ENCODE data around the gene ELAC2.
"Not testable (repeated sequence)": the region's sequence is repeated elsewhere in the genome, so short reads cannot be mapped to it uniquely, and the experiment has no call there.

Gene ELAC2

DNA sequence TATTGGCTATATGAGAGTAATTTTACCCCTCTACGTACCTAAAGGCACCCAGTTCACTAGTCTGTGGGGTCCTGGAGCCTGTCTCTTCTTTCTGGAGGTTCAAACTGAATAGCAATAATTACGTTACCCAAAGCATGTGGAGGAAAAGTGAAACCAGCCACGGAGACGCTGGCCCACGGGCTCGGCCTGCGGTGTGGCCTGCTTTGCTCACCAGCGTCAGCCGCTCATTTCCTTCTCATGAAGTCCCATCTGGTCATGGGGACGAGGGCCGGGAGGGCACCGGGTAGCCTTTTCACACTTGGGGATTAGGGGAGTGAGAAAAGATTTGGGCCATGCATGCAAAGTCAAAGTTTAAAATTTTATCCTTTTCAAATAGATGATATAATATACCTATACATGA lies 26.9 kb downstream of the ELAC2 start:
- DNase-seq (ENCODE audit: low read depth, low spot score), result no peak

GRCh38 chr17:12990041-12990808 lies 27.6 kb downstream of the ELAC2 start:
- no peak for DNase-seq (ENCODE audit: low read depth, low spot score)

GRCh38 chr17:12987120-12987519 lies 30.7 kb downstream of the ELAC2 start:
- no peak for DNase-seq (ENCODE audit: low read depth, low spot score)

DNA sequence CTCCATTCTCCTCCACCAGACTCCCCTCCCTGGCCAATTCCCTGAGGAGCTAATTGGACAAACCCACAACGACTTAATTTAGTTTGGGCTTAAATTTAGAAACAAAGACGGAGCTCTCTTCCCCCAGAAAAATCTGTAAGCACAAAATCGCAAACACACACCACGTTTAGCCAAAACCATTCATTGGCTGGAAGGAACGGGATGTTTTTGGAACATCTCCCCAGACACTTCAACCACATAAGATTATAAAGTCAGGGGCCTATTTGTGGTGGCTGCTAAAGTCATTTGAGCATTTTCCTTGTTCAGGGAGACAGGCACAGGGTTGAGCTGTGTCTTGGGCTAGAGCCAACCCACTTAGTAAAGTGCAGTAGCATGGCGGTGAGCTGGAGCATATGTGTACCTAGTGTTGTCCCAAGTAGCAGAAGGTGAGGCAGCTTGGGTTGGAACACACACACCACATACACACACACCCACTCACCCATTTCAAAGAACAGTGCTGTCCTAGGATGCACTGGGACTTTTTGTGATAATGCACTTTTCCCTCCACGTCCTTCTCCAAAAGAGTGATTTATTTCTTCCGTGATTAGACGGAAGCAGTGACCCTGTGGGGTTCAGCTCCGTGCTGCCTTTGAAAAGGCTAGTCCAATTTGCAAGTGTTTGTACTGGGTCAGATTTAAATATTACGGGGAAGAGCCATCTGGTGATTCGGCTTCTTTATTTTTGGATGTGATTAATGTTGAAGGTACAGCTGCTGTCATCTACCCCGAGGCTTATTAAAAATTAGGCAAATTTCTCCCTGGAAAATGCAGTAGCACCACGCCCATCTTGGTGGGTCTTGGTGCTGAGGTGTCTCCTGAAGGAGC lies 32.2 kb downstream of the ELAC2 start:
- DNase-seq (ENCODE audit: low read depth, low spot score), result no peak

- DNase-seq (ENCODE audit: low read depth, low spot score), result no peak
Observed at GRCh38 chr17:12983991-12984884, 33.6 kb downstream of the ELAC2 start.

DNA sequence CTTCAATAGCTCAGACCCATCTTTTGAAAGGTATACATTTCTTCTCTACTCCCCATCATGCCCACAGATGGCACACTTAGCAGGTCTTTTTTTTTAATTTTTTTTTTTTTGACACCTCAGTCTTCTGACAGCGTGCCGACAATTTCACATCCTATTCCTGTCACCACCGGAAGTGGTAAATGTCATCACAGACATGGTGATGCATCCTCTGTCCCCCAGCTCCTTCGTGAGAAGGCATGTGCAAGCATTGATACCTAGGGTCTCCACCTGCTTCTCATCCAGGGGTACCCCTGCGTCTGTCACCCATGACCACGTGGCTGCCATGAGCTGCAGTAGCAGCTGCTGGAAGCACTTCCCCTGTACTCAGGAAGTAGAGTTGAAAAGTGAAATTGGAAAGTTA lies 35.6 kb downstream of the ELAC2 start:
- no peak for DNase-seq (ENCODE audit: low read depth, low spot score)

DNA sequence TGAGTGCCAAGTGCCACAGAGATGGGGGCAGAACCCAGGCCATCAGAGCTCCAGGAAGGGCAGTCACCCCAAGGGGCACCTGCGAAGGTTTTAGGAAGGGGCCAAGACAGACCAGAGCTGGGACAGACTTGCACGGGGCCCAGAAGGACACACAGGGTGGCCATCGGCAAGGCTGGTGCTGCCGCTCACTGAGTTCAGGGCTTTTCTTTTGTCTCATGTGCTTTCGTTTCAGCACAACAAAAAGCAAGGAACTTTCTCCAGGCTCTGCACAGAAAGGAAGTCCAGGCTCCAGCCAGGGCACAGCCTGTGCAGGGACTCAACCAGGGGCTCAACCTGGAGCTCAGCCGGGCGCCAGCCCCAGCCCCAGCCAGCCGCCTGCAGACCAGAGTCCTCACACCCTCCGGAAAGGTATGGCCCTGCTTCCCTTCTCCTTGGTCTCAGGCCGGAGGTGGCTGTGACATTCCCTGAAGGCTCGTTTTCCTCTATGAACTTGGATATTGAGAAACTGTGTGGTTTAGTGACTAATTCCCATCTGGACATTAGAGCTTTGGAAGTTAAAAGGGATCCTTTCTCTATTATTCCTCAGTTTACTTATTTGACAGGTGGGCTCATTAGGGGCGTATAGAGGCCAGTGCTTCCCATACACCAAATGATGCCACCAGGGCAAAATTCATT lies 37.9 kb downstream of the ELAC2 start:
- no peak for DNase-seq (ENCODE audit: low read depth, low spot score)

DNA sequence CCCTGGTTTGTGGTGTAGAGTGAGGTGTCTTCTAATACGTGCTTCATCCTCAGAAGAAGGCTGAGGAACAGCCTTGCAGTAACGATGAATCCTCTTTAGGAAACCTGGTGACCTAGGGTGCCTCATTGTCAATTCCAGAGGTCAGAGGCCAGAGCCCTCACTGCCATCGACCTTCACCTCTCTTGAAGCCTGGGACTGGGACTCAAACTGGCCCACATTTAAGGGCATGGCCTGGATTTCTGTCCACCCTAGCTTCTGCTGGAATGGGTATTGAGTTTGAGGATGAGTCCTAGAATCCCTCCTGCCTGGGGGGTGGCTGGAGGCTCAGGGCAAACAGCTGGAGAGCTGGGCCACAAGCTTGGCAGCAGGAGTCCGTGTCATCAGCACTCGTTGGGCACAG lies 38.6 kb downstream of the ELAC2 start:
- no peak for DNase-seq (ENCODE audit: low read depth, low spot score)

- not testable (repeated sequence) for DNase-seq (ENCODE audit: low read depth, low spot score)
Observed at GRCh38 chr17:12978787-12979186, 39.0 kb downstream of the ELAC2 start.

GRCh38 chr17:12977008-12977751 lies 40.6 kb downstream of the ELAC2 start:
- DNase-seq (ENCODE audit: low read depth, low spot score), result no peak

DNA sequence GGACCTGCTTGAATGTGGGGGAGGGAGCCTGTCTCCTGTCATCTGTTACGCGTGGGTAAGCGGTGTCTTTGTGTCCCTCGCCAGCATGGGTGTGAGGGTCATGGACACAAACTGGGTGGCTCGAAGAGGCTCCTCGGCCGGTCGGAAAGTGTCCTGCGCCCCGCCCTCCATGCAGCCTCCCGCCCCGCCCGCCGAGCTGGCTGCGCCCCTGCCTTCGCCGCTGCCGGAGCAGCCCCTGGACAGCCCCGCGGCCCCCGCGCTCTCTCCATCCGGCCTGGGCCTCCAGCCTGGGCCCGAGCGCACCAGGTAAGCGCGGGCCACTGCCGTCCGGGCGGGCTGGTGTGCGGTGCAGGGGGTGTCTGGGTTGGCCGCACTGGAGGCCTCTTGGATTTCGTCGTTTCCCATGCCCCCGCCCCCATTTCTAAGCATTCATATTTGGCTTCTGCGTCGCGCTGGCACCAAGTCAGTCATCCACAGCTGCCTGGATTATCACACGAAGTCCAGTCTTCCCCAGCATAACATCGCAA lies 43.8 kb downstream of the ELAC2 start:
- no peak for DNase-seq (ENCODE audit: low read depth, low spot score)

- DNase-seq (ENCODE audit: low read depth, low spot score), result no peak
Observed at GRCh38 chr17:12973496-12974004, 44.3 kb downstream of the ELAC2 start.

- no peak for DNase-seq (ENCODE audit: low read depth, low spot score)
Observed at GRCh38 chr17:12967962-12968361, 49.9 kb downstream of the ELAC2 start.

GRCh38 chr17:12966413-12966812 lies 51.4 kb downstream of the ELAC2 start:
- no peak for DNase-seq (ENCODE audit: low read depth, low spot score)

DNA sequence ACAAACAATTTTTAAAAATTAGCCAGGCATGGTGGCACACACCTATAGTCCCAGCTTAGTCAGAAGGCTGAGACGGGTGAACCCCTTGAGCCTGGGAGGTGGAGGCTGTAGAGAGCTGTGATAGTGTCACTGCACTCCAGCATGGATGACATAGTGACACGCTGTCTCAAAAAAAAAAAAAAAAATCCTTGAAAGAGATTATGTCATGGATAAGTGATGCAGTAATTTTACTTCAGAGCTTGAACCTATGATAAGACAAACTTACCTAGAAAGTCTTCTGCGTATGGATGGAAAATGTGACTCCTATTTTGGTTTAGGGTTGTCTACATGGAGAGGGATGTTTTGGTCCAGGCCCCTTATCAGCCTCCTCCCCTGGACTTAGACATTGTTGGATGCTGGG lies 51.8 kb downstream of the ELAC2 start:
- DNase-seq (ENCODE audit: low read depth, low spot score), result no peak

DNA sequence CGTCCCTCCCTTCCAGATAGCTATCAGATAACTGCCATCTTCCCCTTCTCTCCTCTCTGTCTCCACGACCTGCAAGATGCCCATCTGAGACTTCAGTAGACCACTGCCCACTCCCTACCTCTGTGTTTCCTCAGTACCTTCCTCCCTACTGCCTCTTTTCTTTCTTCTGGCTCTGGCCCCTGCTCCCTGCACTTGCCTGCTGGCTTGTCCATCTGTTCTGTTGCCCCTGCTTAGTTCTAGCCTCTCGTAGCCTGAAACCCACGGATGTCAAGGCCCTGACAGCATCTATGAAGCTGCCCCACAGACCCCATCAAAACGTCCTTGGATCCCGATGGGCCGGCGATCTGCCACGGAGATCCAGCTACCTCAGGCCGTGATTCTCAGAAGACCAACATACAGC lies 53.0 kb downstream of the ELAC2 start:
- no peak for DNase-seq (ENCODE audit: low read depth, low spot score)

DNA sequence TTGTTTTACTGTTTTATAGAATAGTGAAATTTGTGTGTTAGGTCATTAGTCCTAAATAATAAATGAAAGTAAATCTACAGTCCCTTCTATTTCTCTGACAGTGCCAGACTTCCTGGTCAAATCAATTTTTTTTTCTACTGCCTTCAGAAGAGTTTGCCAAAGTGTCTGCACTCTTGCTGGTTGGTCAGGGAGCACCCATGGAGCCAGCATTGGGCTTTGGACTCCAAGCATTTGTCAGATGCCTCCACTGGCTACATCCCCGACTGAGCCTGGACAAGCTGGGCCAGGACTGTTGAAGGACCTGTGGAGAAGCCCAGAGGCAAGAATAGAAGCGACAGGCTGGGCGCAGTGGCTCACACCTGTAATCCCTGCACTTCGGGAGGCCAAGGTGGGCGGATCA lies 53.7 kb downstream of the ELAC2 start:
- DNase-seq (ENCODE audit: low read depth, low spot score), result no peak

DNA sequence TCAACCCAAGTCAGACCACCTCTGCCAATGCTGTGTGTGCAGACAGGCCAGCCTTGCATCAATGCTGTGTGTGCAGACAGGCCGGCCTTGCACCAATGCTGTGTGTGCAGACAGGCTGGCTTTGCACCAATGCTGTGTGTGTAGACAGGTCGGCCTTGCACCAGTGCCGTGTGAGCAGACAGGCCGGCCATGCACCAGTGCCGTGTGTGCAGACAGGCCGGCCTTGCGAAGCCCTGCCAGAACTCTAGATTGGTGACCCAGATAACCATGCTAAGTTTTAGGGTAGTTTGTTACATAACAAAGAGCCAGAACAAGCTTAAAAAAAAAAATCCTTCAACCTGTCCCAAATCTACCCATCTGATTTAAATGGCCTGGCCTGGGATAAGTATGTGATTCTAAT lies 54.3 kb downstream of the ELAC2 start:
- DNase-seq (ENCODE audit: low read depth, low spot score), result no peak

GRCh38 chr17:12961655-12962054 lies 56.2 kb downstream of the ELAC2 start:
- DNase-seq (ENCODE audit: low read depth, low spot score), result no peak

DNA sequence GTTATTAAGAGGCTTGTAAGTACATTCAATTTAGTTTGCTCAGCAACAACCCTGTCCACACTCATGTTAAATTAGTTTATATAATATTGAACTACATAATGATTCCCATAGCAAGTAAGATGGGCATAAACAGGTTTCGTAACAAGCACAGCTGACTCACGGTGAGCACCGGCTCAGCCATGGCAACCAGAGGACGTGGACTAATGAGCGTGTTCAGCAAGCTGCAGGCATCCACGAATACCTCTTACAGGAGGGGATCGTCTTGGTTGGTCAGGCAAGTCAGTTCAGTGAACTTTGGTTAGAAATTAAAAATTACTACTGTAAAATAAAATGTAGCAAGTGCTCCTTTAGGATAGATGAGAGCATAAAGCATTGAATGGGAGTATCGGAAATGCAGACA lies 58.4 kb downstream of the ELAC2 start:
- DNase-seq (ENCODE audit: low read depth, low spot score), result no peak

Measured in activated CD4-positive, CD25-positive, alpha-beta regulatory T cell treated with anti-CD3 and anti-CD28 coated beads, Interleukin-2, amount 50 U/mL, for 16 hours (primary cell).